B cell (primary cell): Measurements from ENCODE around the gene SLC7A6OS. TPM values are rescaled to one million over a fixed set of nuclear protein-coding genes. Genes with fewer than 3 reads are reported as not detected.

Experiments used
- ATAC-seq: fragments of 200-7000 bp; cut with Tn5 transposase; one replicate; pipeline ENCODE4 v1.10.0; 2021; ENCODE audit warnings: low read depth, mild to moderate bottlenecking, moderate number of reproducible peaks, moderate library complexity
- CTCF ChIA-PET: fragments of 350-600 bp; sonication (Branson Sonifier 250); formaldehyde crosslinking; loops from one replicate; lab custom pipeline; 2021; ENCODE audit warnings: antibody characterized with exemption, inconsistent platforms; lab: Charles Lee
- POLR2A ChIA-PET: fragments of 350-600 bp; sonication (Branson Sonifier 250); formaldehyde crosslinking; loops from one replicate; lab custom pipeline; 2021; ENCODE audit warnings: antibody characterized with exemption; lab: Charles Lee
- DNase-seq: peaks from one replicate; pipeline ENCODE4 v3.0.0; 2013
- H2AFZ ChIP-seq: 2 replicates; pipeline ENCODE4 v1.6.1; 2012; ENCODE audit warnings: mild to moderate bottlenecking, low read depth, low read length; ENCODE audit not compliant: insufficient read depth, poor library complexity, severe bottlenecking
- H3K27ac ChIP-seq, 2 donors: 1 replicate in 1 of 2; 2 replicates in 1 of 2; pipeline ENCODE4 v1.5.1; 2012 to 2013; ENCODE audit warnings: low read length in 2 of 2, mild to moderate bottlenecking in 2 of 2, moderate library complexity in 1 of 2
- H3K27me3 ChIP-seq, 4 experiments: fragments of 200-600 bp in 1 of 4; sonication (generic) in 1 of 4; replicated peaks in 1 of 4; 1 replicate in 2 of 4; 2 replicates in 2 of 4; pipeline versions ENCODE4 v1.6.1 to v1.7.0; 2013 to 2016; ENCODE audit warnings: low read length in 3 of 4, mild to moderate bottlenecking in 2 of 4, mixed read lengths in 1 of 4, moderate library complexity in 1 of 4; ENCODE audit not compliant: insufficient read depth in 4 of 4, control insufficient read depth in 3 of 4; ENCODE audit errors: control extremely low read depth in 1 of 4
- H3K36me3 ChIP-seq, 2 experiments: replicated peaks in 1 of 2; 1 replicate in 1 of 2; 2 replicates in 1 of 2; pipeline versions ENCODE4 v1.6.1 to v1.7.1; 2013; ENCODE audit warnings: low read length in 1 of 2; ENCODE audit not compliant: insufficient read depth in 2 of 2, control insufficient read depth in 1 of 2; ENCODE audit errors: control extremely low read depth in 1 of 2, extremely low read depth in 1 of 2
- H3K4me1 ChIP-seq, 2 donors: fragments of 200-600 bp in 1 of 2; sonication (generic) in 1 of 2; 1 replicate in 1 of 2; 2 replicates in 1 of 2; pipeline versions ENCODE4 v1.5.1 to v1.6.1; 2013 to 2017; ENCODE audit warnings: low read length in 2 of 2; ENCODE audit not compliant: control insufficient read depth in 2 of 2, insufficient read depth in 2 of 2
- H3K4me2 ChIP-seq: replicated peaks from 2 replicates; pipeline ENCODE3; 2012; ENCODE audit warnings: mild to moderate bottlenecking, low read depth, low read length; ENCODE audit not compliant: poor library complexity, severe bottlenecking
- H3K4me3 ChIP-seq, 5 experiments: fragments of 200-600 bp in 1 of 5; sonication (generic) in 1 of 5; 1 replicate in 3 of 5; 2 replicates in 2 of 5; pipeline versions ENCODE4 v1.5.1 to v1.7.0; 2011 to 2016; ENCODE audit warnings: low read length in 4 of 5, mild to moderate bottlenecking in 4 of 5, low read depth in 2 of 5, control low read depth in 1 of 5, moderate library complexity in 1 of 5; ENCODE audit not compliant: insufficient read depth in 1 of 5; ENCODE audit errors: control extremely low read depth in 1 of 5, extremely low read depth in 1 of 5
- H3K79me2 ChIP-seq: fragments of 200-600 bp; sonication (generic); one replicate; pipeline ENCODE4 v1.6.0; 2016; ENCODE audit warnings: low read length; ENCODE audit not compliant: control insufficient read depth, insufficient read depth
- H3K9ac ChIP-seq: fragments of 200-600 bp; sonication (generic); 2 replicates; pipeline ENCODE4 v1.6.1; 2017; ENCODE audit warnings: mild to moderate bottlenecking, low read length, moderate library complexity
- H3K9me3 ChIP-seq, 3 donors: one replicate each; pipeline versions ENCODE4 v1.6.1 to v1.7.1; 2013; ENCODE audit warnings: low read length in 2 of 3; ENCODE audit not compliant: control insufficient read depth in 2 of 3, insufficient read depth in 1 of 3; ENCODE audit errors: control extremely low read depth in 1 of 3
- H4K20me1 ChIP-seq: 2 replicates; pipeline ENCODE4 v1.6.0; 2012; ENCODE audit warnings: mild to moderate bottlenecking, low read length; ENCODE audit not compliant: insufficient read depth, control insufficient read depth, poor library complexity, severe bottlenecking
- H3K27ac Mint-ChIP-seq: one replicate; pipeline ENCODE4 v1.8.0; 2021; ENCODE audit warnings: mixed read lengths
- H3K27me3 Mint-ChIP-seq: one replicate; pipeline ENCODE4 v1.8.0; 2021; ENCODE audit warnings: mixed read lengths
- H3K4me1 Mint-ChIP-seq: one replicate; pipeline ENCODE4 v1.8.0; 2021; ENCODE audit warnings: mixed read lengths
- H3K4me3 Mint-ChIP-seq: one replicate; pipeline ENCODE4 v1.8.0; 2021; ENCODE audit warnings: mixed read lengths
- H3K9me3 Mint-ChIP-seq: one replicate; pipeline ENCODE4 v1.8.0; 2022; ENCODE audit warnings: mixed read lengths; ENCODE audit not compliant: insufficient read depth
- CTCF ChIP-seq: fragments of 200-600 bp; IDR thresholded peaks from one replicate; pipeline ENCODE4 v1.8.0; 2022; ENCODE audit warnings: antibody characterized with exemption, mild to moderate bottlenecking
- EZH2 ChIP-seq: IDR thresholded peaks from 2 replicates; pipeline ENCODE4 v1.6.1; 2012; ENCODE audit warnings: borderline replicate concordance, low read depth, mild to moderate bottlenecking, moderate library complexity, low read length; ENCODE audit not compliant: insufficient read depth, poor library complexity, severe bottlenecking
- WGBS: methylation state at CpG from one replicate; pipeline ENCODE4 v1.1.5; 2013; ENCODE audit warnings: missing lambda C conversion rate; ENCODE audit not compliant: insufficient coverage; 5-methylcytosine and 5-hydroxymethylcytosine counted together
- intact Hi-C: fragments of 100-400 bp; cut with micrococcal nuclease; formaldehyde crosslinking; loops from one replicate; pipeline ENCODE4 v1.10.0; 2022
- polyA plus RNA-seq: library from polyadenylated mRNA; depleted of rRNA; stranded (reverse); fragments of >200 nt; gene quantifications from 2 replicates; pipeline ENCODE4 v1.2.3, GENCODE V29; 2012
- total RNA-seq, 2 donors: library from RNA; stranded (reverse); fragments of 120-200 nt in 1 of 2; gene quantifications; 1 replicate in 1 of 2; 2 replicates in 1 of 2; pipeline versions ENCODE4 v1.2.3 to v1.2.4, GENCODE V29; 2013 to 2022

SLC7A6OS gene
- total and polyA plus RNA-seq, 2 donors (not counting 1 experiment from before 2014, with no cell fraction given): 9.9 to 54.1 TPM

- Histone ChIP-seq H3K9ac (no peak overlapping the region), H3K27ac (no peak overlapping the region), H3K4me2 (no peak overlapping the region), H3K4me1 (no peaks in the 10 kb centered on the region), H3K79me2 (no peaks in the 10 kb centered on the region), H2AFZ (no peak overlapping the region), H3K9me3 (no peaks in the 10 kb centered on the region), H4K20me1 (no peaks in the 10 kb centered on the region), H3K27me3 (no peaks in the 10 kb centered on the region), H3K4me3 (no peak overlapping the region), H3K36me3 (peaks cover 22 to 74% of the 10 kb centered on the region in 2 experiments)
- H3K27ac Mint-ChIP-seq: no peak overlapping the region
- intact Hi-C loops: no loop called here
- TF ChIP-seq EZH2: no peak
- no peak for TF ChIP-seq CTCF
- no peak for ATAC-seq
- ChIA-PET POLR2A (no interaction called here), CTCF (interaction anchor here (1.2 kb wide), 1 partner anchor 82 kb away, joined by 3 read pairs; no protein-coding TSS in a partner anchor)
- no peaks in the 10 kb centered on the region for H3K9me3 Mint-ChIP-seq
- H3K4me3 Mint-ChIP-seq: no peak overlapping the region
- 72% methylated on average over 11 of the region's 11 CpGs for WGBS
- no peaks in the 10 kb centered on the region for H3K4me1 Mint-ChIP-seq
- H3K27me3 Mint-ChIP-seq: no peaks in the 10 kb centered on the region
- DNase-seq: no peak
Measured at GRCh38 chr16:68345351-68345810, 34.6 kb upstream of the SLC7A6OS start.

- Histone ChIP-seq H3K4me2 (no peak overlapping the region), H3K79me2 (no peaks in the 10 kb centered on the region), H4K20me1 (no peaks in the 10 kb centered on the region), H2AFZ (no peak overlapping the region), H3K9ac (no peak overlapping the region), H3K4me1 (no peaks in the 10 kb centered on the region), H3K36me3 (peaks cover 22 to 74% of the 10 kb centered on the region in 2 experiments), H3K27me3 (no peaks in the 10 kb centered on the region), H3K27ac (no peak overlapping the region), H3K4me3 (no peak overlapping the region), H3K9me3 (no peaks in the 10 kb centered on the region)
- intact Hi-C loops: no loop called here
- 93% methylated on average over 6 of the region's 11 CpGs for WGBS
- ChIA-PET POLR2A (no interaction called here), CTCF (interaction anchor here (1.5 kb wide), 1 partner anchor 80 kb away, joined by 6 read pairs; the partner anchor contains the start of gene SLC7A6)
- Mint-ChIP-seq H3K27ac (no peak overlapping the region), H3K27me3 (no peaks in the 10 kb centered on the region), H3K4me3 (no peak overlapping the region), H3K9me3 (no peaks in the 10 kb centered on the region), H3K4me1 (no peaks in the 10 kb centered on the region)
- no peak for DNase-seq
- ATAC-seq: no peak
- TF ChIP-seq EZH2: no peak
- TF ChIP-seq CTCF: no peak
Measured at GRCh38 chr16:68344252-68344651, 33.5 kb upstream of the SLC7A6OS start.
